Measurements from ENCODE around the gene NEO1.

The NEO1 gene

GRCh38 chr15:73065114-73065513, 12.9 kb downstream of the NEO1 start:
- Histone ChIP-seq H3K9ac (ENCODE audit: low read length) (no peak overlapping the region), H3K4me1 (ENCODE audit: low read length) (no peaks in the 10 kb centered on the region), H3K79me2 (ENCODE audit: low read length) (peaks cover 24% of the 10 kb centered on the region), H3K27me3 (replicated peaks; ENCODE audit: insufficient read depth, low read length) (no peaks in the 10 kb centered on the region), H3K9me2 (replicated peaks; ENCODE audit: insufficient read depth, low read length) (no peaks in the 10 kb centered on the region), H3K36me3 (replicated peaks; ENCODE audit: insufficient read depth, low read length) (no peaks in the 10 kb centered on the region), H3K4me2 (ENCODE audit: low read depth, low read length) (no peak overlapping the region), H4K20me1 (ENCODE audit: insufficient read depth, low read length) (no peaks in the 10 kb centered on the region), H2AFZ (ENCODE audit: low read length) (no peak overlapping the region), H3K27ac (ENCODE audit: low read length) (no peak overlapping the region), H3F3A (ENCODE audit: insufficient read depth, low read length) (no peaks in the 10 kb centered on the region), H3K9me3 (replicated peaks; ENCODE audit: insufficient read depth, low read length) (no peaks in the 10 kb centered on the region), H3K4me3 (ENCODE audit: low read length) (no peak overlapping the region)
- TF ChIP-seq EZH2phosphoT487 (IDR thresholded peaks at IDR 0.05; ENCODE audit: low read length) (no peak), EZH2 (optimal IDR thresholded peaks at IDR 0.05; ENCODE audit: low read depth, low read length) (no peak)
- DNase-seq = no peak

GRCh38 chr15:73069109-73069508, 16.8 kb downstream of the NEO1 start:
- Histone ChIP-seq H3K4me1 (ENCODE audit: low read length) (no peaks in the 10 kb centered on the region), H3K9me2 (replicated peaks; ENCODE audit: insufficient read depth, low read length) (no peaks in the 10 kb centered on the region), H3K36me3 (replicated peaks; ENCODE audit: insufficient read depth, low read length) (no peaks in the 10 kb centered on the region), H2AFZ (ENCODE audit: low read length) (no peak overlapping the region), H3K9me3 (replicated peaks; ENCODE audit: insufficient read depth, low read length) (no peaks in the 10 kb centered on the region), H3K27me3 (replicated peaks; ENCODE audit: insufficient read depth, low read length) (no peaks in the 10 kb centered on the region), H3K4me3 (ENCODE audit: low read length) (no peak overlapping the region), H3K4me2 (ENCODE audit: low read depth, low read length) (no peak overlapping the region), H3F3A (ENCODE audit: insufficient read depth, low read length) (no peaks in the 10 kb centered on the region), H4K20me1 (ENCODE audit: insufficient read depth, low read length) (no peaks in the 10 kb centered on the region), H3K27ac (ENCODE audit: low read length) (no peak overlapping the region), H3K79me2 (ENCODE audit: low read length) (peaks cover 27% of the 10 kb centered on the region; the same call in 1 of the 2 replicates), H3K9ac (ENCODE audit: low read length) (no peak overlapping the region)
- DNase-seq = no peak
- TF ChIP-seq EZH2 (optimal IDR thresholded peaks at IDR 0.05; ENCODE audit: low read depth, low read length) (no peak), EZH2phosphoT487 (IDR thresholded peaks at IDR 0.05; ENCODE audit: low read length) (no peak)
- TF ChIP-seq, protein P1, sequence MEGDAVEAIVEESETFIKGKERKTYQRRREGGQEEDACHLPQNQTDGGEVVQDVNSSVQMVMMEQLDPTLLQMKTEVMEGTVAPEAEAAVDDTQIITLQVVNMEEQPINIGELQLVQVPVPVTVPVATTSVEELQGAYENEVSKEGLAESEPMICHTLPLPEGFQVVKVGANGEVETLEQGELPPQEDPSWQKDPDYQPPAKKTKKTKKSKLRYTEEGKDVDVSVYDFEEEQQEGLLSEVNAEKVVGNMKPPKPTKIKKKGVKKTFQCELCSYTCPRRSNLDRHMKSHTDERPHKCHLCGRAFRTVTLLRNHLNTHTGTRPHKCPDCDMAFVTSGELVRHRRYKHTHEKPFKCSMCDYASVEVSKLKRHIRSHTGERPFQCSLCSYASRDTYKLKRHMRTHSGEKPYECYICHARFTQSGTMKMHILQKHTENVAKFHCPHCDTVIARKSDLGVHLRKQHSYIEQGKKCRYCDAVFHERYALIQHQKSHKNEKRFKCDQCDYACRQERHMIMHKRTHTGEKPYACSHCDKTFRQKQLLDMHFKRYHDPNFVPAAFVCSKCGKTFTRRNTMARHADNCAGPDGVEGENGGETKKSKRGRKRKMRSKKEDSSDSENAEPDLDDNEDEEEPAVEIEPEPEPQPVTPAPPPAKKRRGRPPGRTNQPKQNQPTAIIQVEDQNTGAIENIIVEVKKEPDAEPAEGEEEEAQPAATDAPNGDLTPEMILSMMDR (IDR thresholded peaks at IDR 0.05; ENCODE audit: low read length) = no peak

GRCh38 chr15:73072894-73073293, 20.6 kb downstream of the NEO1 start:
- Histone ChIP-seq H3K27ac (ENCODE audit: low read length) (no peak overlapping the region), H3K9ac (ENCODE audit: low read length) (no peak overlapping the region), H3K9me2 (replicated peaks; ENCODE audit: insufficient read depth, low read length) (no peaks in the 10 kb centered on the region), H3K27me3 (replicated peaks; ENCODE audit: insufficient read depth, low read length) (no peaks in the 10 kb centered on the region), H3K36me3 (replicated peaks; ENCODE audit: insufficient read depth, low read length) (no peaks in the 10 kb centered on the region), H3K9me3 (replicated peaks; ENCODE audit: insufficient read depth, low read length) (no peaks in the 10 kb centered on the region), H3K4me1 (ENCODE audit: low read length) (peaks cover 11% of the 10 kb centered on the region), H2AFZ (ENCODE audit: low read length) (no peak overlapping the region), H3K79me2 (ENCODE audit: low read length) (peaks cover 24% of the 10 kb centered on the region; the same call in 1 of the 2 replicates), H3K4me3 (ENCODE audit: low read length) (no peak overlapping the region), H3F3A (ENCODE audit: insufficient read depth, low read length) (no peaks in the 10 kb centered on the region), H4K20me1 (ENCODE audit: insufficient read depth, low read length) (no peaks in the 10 kb centered on the region), H3K4me2 (ENCODE audit: low read depth, low read length) (no peak overlapping the region)
- no peak for DNase-seq
- TF ChIP-seq, protein P1 (IDR thresholded peaks at IDR 0.05; ENCODE audit: low read length) = no peak
- TF ChIP-seq EZH2phosphoT487 (IDR thresholded peaks at IDR 0.05; ENCODE audit: low read length) (no peak), EZH2 (optimal IDR thresholded peaks at IDR 0.05; ENCODE audit: low read depth, low read length) (no peak)

GRCh38 chr15:73074241-73074640, 22.0 kb downstream of the NEO1 start:
- DNase-seq = no peak
- Histone ChIP-seq H3F3A (ENCODE audit: insufficient read depth, low read length) (no peaks in the 10 kb centered on the region), H3K9ac (ENCODE audit: low read length) (no peak overlapping the region)

More at GRCh38 chr15:73074241-73074640, 22.0 kb downstream of the NEO1 start:
- no peak overlapping the region for H3K4me2 ChIP-seq (ENCODE audit: low read depth, low read length)
- no peaks in the 10 kb centered on the region for H3K27me3 ChIP-seq (replicated peaks; ENCODE audit: insufficient read depth, low read length)
- H3K9me3 ChIP-seq (replicated peaks; ENCODE audit: insufficient read depth, low read length) = no peaks in the 10 kb centered on the region
- H3K27ac ChIP-seq (ENCODE audit: low read length) = no peak overlapping the region
- no peaks in the 10 kb centered on the region for H3K9me2 ChIP-seq (replicated peaks; ENCODE audit: insufficient read depth, low read length)
- no peak for TF ChIP-seq EZH2phosphoT487 (IDR thresholded peaks at IDR 0.05; ENCODE audit: low read length)
- TF ChIP-seq, protein P1 (IDR thresholded peaks at IDR 0.05; ENCODE audit: low read length) = no peak
- no peaks in the 10 kb centered on the region for H3K36me3 ChIP-seq (replicated peaks; ENCODE audit: insufficient read depth, low read length)
- H3K4me3 ChIP-seq (ENCODE audit: low read length) = no peak overlapping the region
- peaks cover 11% of the 10 kb centered on the region for H3K4me1 ChIP-seq (ENCODE audit: low read length)
- no peak overlapping the region for H2AFZ ChIP-seq (ENCODE audit: low read length)
- no peaks in the 10 kb centered on the region for H4K20me1 ChIP-seq (ENCODE audit: insufficient read depth, low read length)
- H3K79me2 ChIP-seq (ENCODE audit: low read length) = peaks cover 18% of the 10 kb centered on the region; the same call in 1 of the 2 replicates
